Subcutaneous adipose tissue (tissue), 4 donors: ENCODE measurements around the gene CFAP221. TPM values are rescaled to one million over a fixed set of nuclear protein-coding genes. Genes with fewer than 3 reads are reported as not detected.

Experiments used
- total RNA-seq, 4 donors: library from RNA; depleted of rRNA; stranded (reverse); fragments of >200 nt; gene quantifications; one replicate each; pipeline ENCODE4 v1.1.0, GENCODE V29; 2016
- TF ChIP-seq, protein P1 (sequence below): fragments of 450-650 bp; IDR thresholded peaks from one replicate; pipeline ENCODE4 v1.5.1; 2016; ENCODE audit warnings: low read depth, mild to moderate bottlenecking, control low read depth, antibody characterized with exemption, moderate library complexity

The CFAP221 gene
- total RNA-seq, 4 donors from 2014 or later, result 1.3 to 1.4 (median 1.3) TPM; not detected in 1

DNA sequence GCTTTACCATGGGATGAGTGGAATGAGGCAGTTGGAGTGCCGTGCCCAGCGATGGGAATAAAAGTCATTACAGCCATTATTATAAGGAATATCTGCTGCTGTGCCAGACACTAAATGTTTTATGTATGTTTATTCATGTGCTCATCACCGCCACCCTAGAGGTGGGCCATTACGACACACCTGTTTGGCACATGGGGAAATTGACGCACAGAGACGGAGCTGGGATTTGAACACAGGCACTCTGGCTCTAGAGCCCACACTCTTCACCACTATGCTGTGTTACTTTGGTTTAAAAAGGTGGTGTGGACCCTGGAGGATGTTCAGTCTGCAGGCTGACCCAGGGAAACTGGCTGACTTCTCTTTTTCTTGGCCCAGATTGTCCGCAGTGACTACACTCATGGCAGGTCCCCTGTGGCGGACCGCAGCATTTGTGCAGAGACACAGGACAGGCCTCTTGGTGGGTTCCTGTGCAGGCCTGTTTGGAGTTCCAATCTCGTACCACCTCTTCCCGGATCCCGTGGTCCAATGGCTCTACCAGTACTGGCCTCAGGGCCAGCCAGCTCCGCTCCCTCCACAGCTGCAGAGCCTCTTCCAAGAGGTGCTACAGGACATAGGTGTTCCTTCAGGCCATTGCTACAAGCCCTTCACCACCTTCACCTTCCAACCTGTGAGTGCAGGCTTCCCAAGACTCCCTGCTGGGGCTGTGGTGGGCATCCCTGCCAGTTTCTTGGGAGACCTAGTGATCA, 136.4 kb downstream of the CFAP221 start:
- TF ChIP-seq, protein P1, sequence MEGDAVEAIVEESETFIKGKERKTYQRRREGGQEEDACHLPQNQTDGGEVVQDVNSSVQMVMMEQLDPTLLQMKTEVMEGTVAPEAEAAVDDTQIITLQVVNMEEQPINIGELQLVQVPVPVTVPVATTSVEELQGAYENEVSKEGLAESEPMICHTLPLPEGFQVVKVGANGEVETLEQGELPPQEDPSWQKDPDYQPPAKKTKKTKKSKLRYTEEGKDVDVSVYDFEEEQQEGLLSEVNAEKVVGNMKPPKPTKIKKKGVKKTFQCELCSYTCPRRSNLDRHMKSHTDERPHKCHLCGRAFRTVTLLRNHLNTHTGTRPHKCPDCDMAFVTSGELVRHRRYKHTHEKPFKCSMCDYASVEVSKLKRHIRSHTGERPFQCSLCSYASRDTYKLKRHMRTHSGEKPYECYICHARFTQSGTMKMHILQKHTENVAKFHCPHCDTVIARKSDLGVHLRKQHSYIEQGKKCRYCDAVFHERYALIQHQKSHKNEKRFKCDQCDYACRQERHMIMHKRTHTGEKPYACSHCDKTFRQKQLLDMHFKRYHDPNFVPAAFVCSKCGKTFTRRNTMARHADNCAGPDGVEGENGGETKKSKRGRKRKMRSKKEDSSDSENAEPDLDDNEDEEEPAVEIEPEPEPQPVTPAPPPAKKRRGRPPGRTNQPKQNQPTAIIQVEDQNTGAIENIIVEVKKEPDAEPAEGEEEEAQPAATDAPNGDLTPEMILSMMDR, result no peak

DNA sequence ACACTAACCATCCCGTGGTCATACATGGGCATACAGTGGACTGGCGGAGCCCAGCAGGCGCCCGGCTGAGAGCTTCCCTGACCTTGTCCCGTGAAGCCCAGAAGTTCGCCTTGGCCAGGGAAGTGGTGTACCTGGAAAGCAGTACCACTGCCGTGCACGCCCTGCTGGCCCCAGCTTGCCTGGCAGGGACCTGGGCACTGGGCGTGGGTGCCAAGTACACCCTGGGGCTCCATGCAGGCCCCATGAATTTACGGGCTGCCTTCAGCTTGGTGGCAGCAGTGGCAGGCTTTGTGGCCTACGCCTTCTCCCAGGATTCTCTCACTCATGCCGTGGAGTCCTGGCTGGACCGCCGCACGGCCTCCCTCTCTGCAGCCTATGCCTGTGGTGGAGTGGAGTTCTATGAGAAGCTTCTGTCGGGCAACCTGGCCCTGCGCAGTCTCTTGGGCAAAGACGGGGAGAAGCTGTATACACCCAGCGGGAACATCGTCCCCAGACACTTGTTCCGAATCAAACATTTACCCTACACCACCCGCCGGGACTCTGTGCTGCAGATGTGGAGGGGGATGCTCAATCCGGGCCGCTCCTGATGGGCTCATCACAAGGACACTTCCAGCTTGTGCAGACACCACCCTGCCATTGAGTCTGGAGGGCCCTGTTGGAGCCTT, 137.1 kb downstream of the CFAP221 start:
- TF ChIP-seq, protein P1, result no peak

DNA sequence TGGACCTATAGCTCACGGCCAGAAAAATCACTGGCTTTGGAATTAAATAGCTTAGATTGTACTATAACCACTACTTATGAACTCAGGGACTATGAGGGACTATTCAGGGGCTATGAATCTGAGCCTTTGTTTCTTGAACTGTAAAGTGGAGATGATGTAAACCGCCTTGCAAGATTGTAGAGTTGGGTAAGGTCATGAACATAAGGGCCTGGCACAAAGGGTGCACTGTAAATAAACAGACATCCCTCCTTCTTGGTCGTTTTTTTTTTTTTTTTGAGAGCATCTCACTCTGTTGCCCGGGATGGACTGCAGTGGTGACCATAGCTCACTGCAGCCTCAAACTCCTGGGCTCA, 137.6 kb downstream of the CFAP221 start:
- TF ChIP-seq, protein P1, result no peak

DNA sequence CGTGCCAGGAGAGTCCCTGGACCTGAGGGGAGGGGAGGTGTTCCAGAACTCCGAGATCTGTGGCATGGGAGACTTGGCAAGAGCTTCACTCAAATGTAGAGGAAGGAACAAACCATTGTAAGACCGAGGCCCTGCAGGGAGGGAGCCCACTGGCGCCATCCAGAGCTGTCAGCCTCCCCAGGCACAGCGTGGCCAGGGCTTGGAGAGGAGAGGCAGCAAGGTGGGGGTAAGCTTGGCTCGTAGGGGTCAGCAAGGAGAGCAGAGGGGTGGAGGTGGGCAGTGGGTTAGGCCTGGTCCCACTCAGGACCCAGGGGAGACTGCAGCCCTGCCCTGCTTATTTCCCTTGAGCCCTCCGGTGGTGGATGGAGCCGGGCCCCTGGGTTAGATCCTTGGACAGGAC, 138.3 kb downstream of the CFAP221 start:
- TF ChIP-seq, protein P1, result no peak

DNA sequence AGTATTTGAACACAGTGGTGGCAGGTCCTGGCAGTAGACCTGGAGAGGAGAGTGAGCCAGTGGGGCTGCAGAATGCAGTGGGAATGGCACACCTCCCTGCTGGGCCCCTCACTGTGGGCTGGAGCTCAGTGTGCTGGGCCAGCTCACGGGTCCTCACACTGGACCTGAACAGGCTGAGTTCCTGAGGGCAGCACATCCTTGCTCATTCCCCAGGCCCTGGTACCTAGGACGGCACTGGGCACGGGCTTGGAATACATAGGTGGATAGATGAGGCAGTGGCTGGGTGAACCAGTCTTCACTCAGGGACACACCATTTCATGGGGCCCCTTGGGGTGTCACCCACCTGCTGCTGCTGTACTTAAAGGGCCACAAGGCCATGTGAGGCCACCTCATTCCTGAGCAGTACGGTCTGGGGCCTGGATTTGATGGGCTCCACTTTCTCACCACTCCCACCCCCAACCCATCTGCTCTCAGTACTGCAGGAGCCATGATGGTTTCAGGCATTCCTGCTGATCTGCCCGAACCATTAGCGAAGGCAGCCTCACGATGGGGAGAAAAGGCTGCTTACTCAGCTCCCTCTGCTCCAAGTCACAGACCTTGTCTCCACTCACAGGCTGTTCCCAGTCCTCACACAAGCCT, 138.9 kb downstream of the CFAP221 start:
- TF ChIP-seq, protein P1, result no peak

DNA sequence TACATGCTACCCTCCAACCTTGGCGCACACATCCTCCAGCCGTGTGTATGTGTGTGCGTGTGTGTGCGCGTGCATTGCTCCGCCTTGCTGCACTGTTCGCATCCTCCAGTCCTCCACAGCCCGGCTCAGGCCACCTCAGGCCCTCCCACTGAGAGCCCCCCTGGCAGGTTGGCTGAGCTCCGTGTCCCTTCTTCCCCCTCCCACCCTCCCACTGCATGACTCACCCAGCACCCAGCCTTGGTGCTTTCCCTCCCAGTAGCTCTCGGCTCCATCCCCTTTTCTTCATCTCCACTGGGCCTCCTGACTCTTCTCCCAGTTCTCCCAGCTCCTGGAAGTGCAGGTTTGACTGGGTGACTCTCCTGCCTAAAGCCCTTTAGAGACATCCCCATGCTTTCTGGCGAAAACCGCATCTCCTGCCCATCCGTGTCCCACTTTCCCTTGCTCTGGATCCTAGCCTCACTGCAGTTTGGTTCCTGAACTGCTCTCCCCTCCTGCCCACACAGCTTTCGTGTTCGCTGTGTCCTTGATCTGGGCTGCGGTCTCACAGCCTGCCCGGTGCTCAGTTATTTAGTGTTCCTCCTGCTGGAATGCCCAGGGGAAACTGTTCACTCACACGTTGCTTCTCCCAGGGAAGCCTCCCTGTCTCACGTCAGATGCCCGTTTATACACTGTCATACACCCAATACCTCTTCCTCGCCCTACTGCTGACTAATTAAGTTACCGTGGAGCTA, 139.6 kb downstream of the CFAP221 start:
- TF ChIP-seq, protein P1, result no peak

DNA sequence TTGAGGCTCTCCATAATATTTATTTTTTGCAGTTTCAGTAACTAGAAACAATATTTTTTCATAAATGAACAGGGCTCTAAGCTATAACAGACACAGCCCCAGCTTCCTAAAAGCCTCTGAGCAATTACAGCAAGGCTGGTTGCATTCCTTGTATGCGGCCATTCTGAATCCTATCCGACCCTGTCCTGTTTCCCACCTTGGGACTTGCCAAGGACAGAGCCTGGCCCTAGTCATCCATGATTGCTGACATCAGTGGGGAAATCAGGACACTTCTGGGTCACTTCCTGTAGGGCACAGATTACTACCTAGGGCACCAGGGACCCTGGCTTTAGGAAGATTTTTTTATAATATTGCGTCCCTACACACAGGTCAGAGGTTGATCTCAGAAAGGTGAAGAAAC, 140.3 kb downstream of the CFAP221 start:
- TF ChIP-seq, protein P1, result no peak
